H1 (cell line): Measurements from ENCODE around the gene KREMEN1. TPM values are rescaled to one million over a fixed set of nuclear protein-coding genes. Genes with fewer than 3 reads are reported as not detected.

Source experiments
- polyA plus RNA-seq, 7 experiments: library from polyadenylated mRNA; depleted of rRNA in 3 of 7; stranded (reverse) in 5 of 7; unstranded in 2 of 7; fragments of >200 nt in 5 of 7; fragments of 200-250 nt in 2 of 7; gene quantifications; 1 replicate in 5 of 7; 2 replicates in 1 of 7; 4 replicates in 1 of 7; pipeline versions ENCODE4 v1.2.1 to v1.2.3, GENCODE V29; 2011 to 2013; ENCODE audit warnings: missing spikeins in 2 of 7, mixed read lengths in 2 of 7
- total RNA-seq: library from RNA; stranded (reverse); fragmentation: NEBNext Ultra II Directional; extraction: Animal tissue kit (Norgen Biotek cat#: 25700); gene quantifications from 2 replicates; pipeline ENCODE4 v1.2.1, GENCODE V29; 2021
- TF ChIP-seq, protein P1 (sequence below): IDR thresholded peaks from 2 replicates; pipeline ENCODE4 v1.6.1; 2011; ENCODE audit warnings: low read depth, mild to moderate bottlenecking, low read length; ENCODE audit not compliant: insufficient read depth

The KREMEN1 gene
- total and polyA plus RNA-seq, 2 of the 8 experiments (the other 6 are each of a cell fraction or from before 2014, with no cell fraction given): 2.1 to 3.2 TPM

GRCh38 chr22:29148826-29149225 lies 76.0 kb downstream of the KREMEN1 start (continued):
- TF ChIP-seq, protein P1, sequence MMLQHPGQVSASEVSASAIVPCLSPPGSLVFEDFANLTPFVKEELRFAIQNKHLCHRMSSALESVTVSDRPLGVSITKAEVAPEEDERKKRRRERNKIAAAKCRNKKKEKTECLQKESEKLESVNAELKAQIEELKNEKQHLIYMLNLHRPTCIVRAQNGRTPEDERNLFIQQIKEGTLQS: no peak
